Endothelial cell of umbilical vein (primary cell): ENCODE results near the gene COMMD10. TPM values are rescaled to one million over a fixed set of nuclear protein-coding genes. Genes with fewer than 3 reads are reported as not detected.

ENCODE experiments used
- BruUV-seq: library from RNA; stranded (reverse); fragments of 400-500 nt; replicated peaks from 2 replicates; lab custom pipeline; 2021; lab: Mats Ljungman, UMichigan
- CTCF ChIA-PET: fragments of 300-600, 350-600 bp; sonication (Branson Sonifier 250); formaldehyde crosslinking; loops from one replicate; lab custom pipeline; 2021; ENCODE audit warnings: antibody characterized with exemption, inconsistent platforms; lab: Charles Lee
- POLR2A ChIA-PET: fragments of 300-600, 350-600 bp; sonication (Branson Sonifier 250); formaldehyde crosslinking; loops from one replicate; lab custom pipeline; 2021; ENCODE audit warnings: antibody characterized with exemption, inconsistent platforms; lab: Charles Lee
- DNase-seq: peaks from one replicate; pipeline ENCODE4 v3.0.0-alpha.2; 2011; ENCODE audit warnings: low read depth, low spot score
- FAIRE-seq: peaks from 2 replicates; lab custom pipeline; 2011; peaks lifted over from hg19 to GRCh38; lab: Jason Lieb, UNC
- H2AFZ ChIP-seq: 2 replicates; pipeline ENCODE4 v1.6.0; 2012; ENCODE audit warnings: low read depth, low read length, control low read depth, inconsistent platforms
- H3K27ac ChIP-seq: 2 replicates; pipeline ENCODE4 v1.5.1; 2011; ENCODE audit warnings: low read depth, mild to moderate bottlenecking, control low read depth, low read length, moderate library complexity; ENCODE audit not compliant: insufficient read depth
- H3K27me3 ChIP-seq, 2 experiments: 2 replicates each; pipeline versions ENCODE4 v1.6.0 to v1.6.1; 2011; ENCODE audit warnings: low read length in 2 of 2, mixed read lengths in 1 of 2; ENCODE audit not compliant: control insufficient read depth in 2 of 2, insufficient read depth in 2 of 2
- H3K36me3 ChIP-seq, 2 experiments: 2 replicates in 1 of 2; 3 replicates in 1 of 2; pipeline ENCODE4 v1.5.1; 2011; ENCODE audit warnings: low read length in 2 of 2, mild to moderate bottlenecking in 1 of 2, moderate library complexity in 1 of 2; ENCODE audit not compliant: control insufficient read depth in 2 of 2, insufficient read depth in 2 of 2; ENCODE audit errors: extremely low read depth in 1 of 2
- H3K4me1 ChIP-seq: 3 replicates; pipeline ENCODE4 v1.5.1; 2011; ENCODE audit warnings: mild to moderate bottlenecking, low read length; ENCODE audit not compliant: control insufficient read depth, insufficient read depth; ENCODE audit errors: extremely low read depth
- H3K4me2 ChIP-seq: 2 replicates; pipeline ENCODE4 v1.6.1; 2011; ENCODE audit warnings: low read length, control low read depth, mixed read lengths; ENCODE audit not compliant: insufficient read depth
- H3K4me3 ChIP-seq, 3 experiments: fragments of 200-600 bp in 1 of 3; sonication (generic), shearing (Covaris generic) in 1 of 3; replicated peaks in 1 of 3; 2 replicates each; pipeline ENCODE4 v1.5.1; 2011 to 2016; ENCODE audit warnings: control low read depth in 3 of 3, low read length in 3 of 3, mild to moderate bottlenecking in 2 of 3, inconsistent platforms in 1 of 3, low read depth in 1 of 3, moderate library complexity in 1 of 3; ENCODE audit not compliant: insufficient read depth in 1 of 3
- H3K79me2 ChIP-seq: 2 replicates; pipeline ENCODE4 v1.6.0; 2012; ENCODE audit warnings: low read length, inconsistent platforms; ENCODE audit not compliant: control insufficient read depth, insufficient read depth
- H3K9ac ChIP-seq: replicated peaks from 2 replicates; pipeline ENCODE3; 2011; ENCODE audit warnings: low read length, control low read depth; ENCODE audit not compliant: insufficient read depth; ENCODE audit errors: extremely low read depth
- H3K9me1 ChIP-seq: replicated peaks from 3 replicates; pipeline ENCODE4 v1.6.0; 2011; ENCODE audit warnings: mild to moderate bottlenecking, low read length; ENCODE audit not compliant: control insufficient read depth, insufficient read depth; ENCODE audit errors: extremely low read depth
- H3K9me3 ChIP-seq: replicated peaks from 2 replicates; pipeline ENCODE4 v1.5.1; 2012; ENCODE audit warnings: low read length, inconsistent platforms; ENCODE audit not compliant: control insufficient read depth, insufficient read depth
- H4K20me1 ChIP-seq: replicated peaks from 2 replicates; pipeline ENCODE3; 2011; ENCODE audit warnings: mild to moderate bottlenecking, low read length; ENCODE audit not compliant: control insufficient read depth, insufficient read depth; ENCODE audit errors: extremely low read depth
- CTCF ChIP-seq, 2 donors: IDR thresholded peaks; 1 replicate in 1 of 2; 2 replicates in 1 of 2; pipeline ENCODE4 v1.5.1; 2011; ENCODE audit warnings: low read length in 2 of 2, mild to moderate bottlenecking in 2 of 2, moderate library complexity in 2 of 2, control low read depth in 1 of 2, inconsistent platforms in 1 of 2, low read depth in 1 of 2; ENCODE audit not compliant: insufficient read depth in 1 of 2; ENCODE audit errors: extremely low read depth in 1 of 2
- EZH2 ChIP-seq: IDR thresholded peaks from 2 replicates; pipeline ENCODE4 v1.6.1; 2012; ENCODE audit warnings: borderline replicate concordance, low read depth, mild to moderate bottlenecking, moderate library complexity, low read length, inconsistent platforms; ENCODE audit not compliant: severe bottlenecking
- FOS ChIP-seq: IDR thresholded peaks from 2 replicates; pipeline ENCODE4 v1.6.1; 2011; ENCODE audit warnings: mild to moderate bottlenecking, low read length, moderate library complexity, borderline replicate concordance; ENCODE audit not compliant: insufficient read depth
- GATA2 ChIP-seq: IDR thresholded peaks from 2 replicates; pipeline ENCODE4 v1.7.0; 2011; ENCODE audit warnings: low read depth, mild to moderate bottlenecking, moderate library complexity, mixed read lengths, low read length; ENCODE audit not compliant: insufficient read length, insufficient read depth
- JUN ChIP-seq: IDR thresholded peaks from 2 replicates; pipeline ENCODE4 v1.6.1; 2011; ENCODE audit warnings: borderline replicate concordance, low read depth; ENCODE audit not compliant: insufficient read length, insufficient read depth
- MAX ChIP-seq: IDR thresholded peaks from 2 replicates; pipeline ENCODE4 v1.6.1; 2011; ENCODE audit not compliant: insufficient read depth, insufficient read length
- MYC ChIP-seq: IDR thresholded peaks from one replicate; pipeline ENCODE4 v1.6.1; 2011; ENCODE audit warnings: mild to moderate bottlenecking, low read depth, low read length
- POLR2A ChIP-seq: IDR thresholded peaks from 2 replicates; pipeline ENCODE4 v1.6.1; 2012; ENCODE audit warnings: low read depth, mild to moderate bottlenecking, control low read depth, low read length
- POLR2AphosphoS5 ChIP-seq: IDR thresholded peaks from 2 replicates; pipeline ENCODE4 v1.6.1; 2012; ENCODE audit warnings: low read depth, mild to moderate bottlenecking, control low read depth, low read length, moderate library complexity; ENCODE audit not compliant: insufficient read depth
- dilution Hi-C: fragments of 300-500 bp; cut with MboI; formaldehyde crosslinking; loops from one replicate; pipeline ENCODE4 v1.15.0; 2019; ENCODE audit warnings: low sequenced_read_pairs; ENCODE audit not compliant: extremely low pct_ligation_motif_present
- intact Hi-C: fragments of 100-400 bp; cut with micrococcal nuclease; formaldehyde crosslinking; loops from one replicate; pipeline ENCODE4 v1.10.0; 2022
- polyA plus RNA-seq, 4 experiments: library from polyadenylated mRNA; depleted of rRNA in 3 of 4; stranded (reverse) in 3 of 4; unstranded in 1 of 4; fragments of >200 nt; gene quantifications; 2 replicates each; pipeline versions ENCODE4 v1.2.1 to v1.2.3, GENCODE V29; 2011 to 2012; ENCODE audit warnings: missing spikeins in 1 of 4
- total RNA-seq: library from RNA; stranded (reverse); gene quantifications from 2 replicates; pipeline ENCODE4 v1.2.3, GENCODE V29; 2021

Gene COMMD10
- total and polyA plus RNA-seq, 2 donors (not counting 3 experiments of a cell fraction or from before 2014, with no cell fraction given): 12.5 to 27.0 TPM

GRCh38 chr5:116174111-116174510 lies 89.3 kb downstream of the COMMD10 start:
- ChIA-PET CTCF (interaction anchor here (1.0 kb wide), 1 partner anchor 401 kb away, joined by 3 read pairs; no protein-coding TSS in a partner anchor), POLR2A (no interaction called here)
- no peak for DNase-seq
- Histone ChIP-seq H3K27me3 (no peaks in the 10 kb centered on the region), H3K9ac (no peak overlapping the region), H3K9me3 (no peaks in the 10 kb centered on the region), H4K20me1 (no peaks in the 10 kb centered on the region), H3K79me2 (no peaks in the 10 kb centered on the region), H3K4me3 (no peak overlapping the region), H3K9me1 (no peaks in the 10 kb centered on the region), H2AFZ (no peak overlapping the region), H3K27ac (no peak overlapping the region), H3K4me2 (no peak overlapping the region), H3K4me1 (no peaks in the 10 kb centered on the region), H3K36me3 (no peaks in the 10 kb centered on the region)
- dilution Hi-C loops: no loop called here
- TF ChIP-seq CTCF (IDR thresholded peaks at IDR 0.05; ENCODE audit: extremely low read depth in 1 of 2, insufficient read depth in 1 of 2, low read depth in 1 of 2, low read length in 2 of 2) (no peak), MYC (no peak), JUN (no peak), MAX (no peak), FOS (no peak), EZH2 (no peak), POLR2AphosphoS5 (no peak), GATA2 (no peak), POLR2A (no peak)
- BruUV-seq: no TSS peak
- no peak for FAIRE-seq
- intact Hi-C loops: no loop called here
